ENCODE results near the gene PTPRT. TPM values are rescaled to one million over a fixed set of nuclear protein-coding genes. Genes with fewer than 3 reads are reported as not detected.

The PTPRT gene
- total and polyA plus RNA-seq, 4 donors: 0.14 to 2.8 (median 0.40) TPM

GRCh38 chr20:43066125-43066524 lies 123.6 kb downstream of the PTPRT start:
- no peak overlapping the region for H3K4me3 ChIP-seq (ENCODE audit: low read depth in 1 of 3, low read length in 3 of 3)
- H3K27me3 ChIP-seq (ENCODE audit: control insufficient read depth in 4 of 4, insufficient read depth in 4 of 4, low read length in 3 of 4): no peaks in the 10 kb centered on the region
- no peak overlapping the region for H3K27ac ChIP-seq (ENCODE audit: low read depth in 1 of 2, low read length in 2 of 2)
- H3K36me3 ChIP-seq (ENCODE audit: control insufficient read depth in 4 of 4, insufficient read depth in 3 of 4, low read depth in 1 of 4, low read length in 3 of 4): no peaks in the 10 kb centered on the region
- no peak overlapping the region for H3K9ac ChIP-seq (ENCODE audit: low read depth in 1 of 2, low read length in 2 of 2)
- DNase-seq (ENCODE audit: low spot score): no peak
- H3K9me3 ChIP-seq (ENCODE audit: control insufficient read depth in 4 of 4, low read length in 3 of 4): no peaks in the 10 kb centered on the region
- TF ChIP-seq YY1 (IDR thresholded peaks at IDR 0.05): no peak
- peak in 1 of 2 donors; percentile 4 for TF ChIP-seq RAD21 (IDR thresholded peaks at IDR 0.05)
- no peak for TF ChIP-seq JUND (IDR thresholded peaks at IDR 0.05)
- no peak for TF ChIP-seq GABPA (IDR thresholded peaks at IDR 0.05 in 1 of 2, conservative IDR thresholded peaks at IDR 0.05 in 1 of 2)
- no peak for TF ChIP-seq TAF1 (conservative IDR thresholded peaks at IDR 0.05)
- TF ChIP-seq ZBTB33 (IDR thresholded peaks at IDR 0.05): no peak
- TF ChIP-seq NR2F2 (IDR thresholded peaks at IDR 0.05): peak; percentile 73
- TF ChIP-seq REST (IDR thresholded peaks at IDR 0.05): no peak
- no peak for TF ChIP-seq HNF4G (IDR thresholded peaks at IDR 0.05)
- no peak for TF ChIP-seq ATF3 (IDR thresholded peaks at IDR 0.05)
- TF ChIP-seq HNF4A (conservative IDR thresholded peaks at IDR 0.05): no peak
- no peak for TF ChIP-seq RXRA (IDR thresholded peaks at IDR 0.05)
- no peak for TF ChIP-seq SP1 (IDR thresholded peaks at IDR 0.05)
- TF ChIP-seq FOXA2 (IDR thresholded peaks at IDR 0.05): no peak
- no peak for TF ChIP-seq MAX (IDR thresholded peaks at IDR 0.05)
- no peak for TF ChIP-seq CTCF (IDR thresholded peaks at IDR 0.05; ENCODE audit: low read depth, low read length, missing input control)
- no peak for TF ChIP-seq EGR1 (IDR thresholded peaks at IDR 0.05; ENCODE audit: low read depth in 2 of 2)
- no peak for TF ChIP-seq FOXA1 (IDR thresholded peaks at IDR 0.05)
- no peaks in the 10 kb centered on the region for H3K4me1 ChIP-seq (ENCODE audit: control insufficient read depth in 4 of 4, insufficient read depth in 4 of 4, low read length in 3 of 4)
- WGBS: 74% methylated on average over 6 of the region's 6 CpGs

Measured in liver (tissue), 9 donors.